Measurements from ENCODE around the gene HSD3B7.
"Not testable (repeated sequence)": the region's sequence is repeated elsewhere in the genome, so short reads cannot be mapped to it uniquely, and the experiment has no call there.

Gene HSD3B7

GRCh38 chr16:31002250-31002700, 17.3 kb downstream of the HSD3B7 start:
- DNase-seq, result no peak

GRCh38 chr16:31002862-31003341, 17.9 kb downstream of the HSD3B7 start:
- DNase-seq, result no peak

GRCh38 chr16:31003744-31004143, 18.7 kb downstream of the HSD3B7 start:
- no peak for DNase-seq

DNA sequence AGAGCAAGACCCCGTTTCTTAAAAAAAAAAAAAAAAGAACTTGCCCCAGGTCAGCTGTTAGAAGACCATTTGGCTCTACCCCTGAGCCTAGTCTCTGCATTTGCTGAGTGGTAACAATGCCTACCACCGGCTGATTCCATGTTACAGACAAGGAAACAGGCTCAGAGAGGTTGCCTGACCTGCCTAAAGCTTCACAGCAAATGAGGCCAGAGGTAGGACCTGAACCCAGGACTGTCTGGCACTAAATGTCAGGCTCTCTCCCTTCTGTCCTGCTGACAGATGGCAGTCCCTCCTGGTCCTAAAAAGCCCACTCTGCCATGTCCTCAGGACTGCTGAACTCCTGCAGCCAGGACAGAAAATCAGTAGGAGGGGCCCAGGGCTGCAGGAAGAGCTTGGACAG, 19.7 kb downstream of the HSD3B7 start:
- DNase-seq, result no peak

- DNase-seq, result no peak
Measured at GRCh38 chr16:31005350-31006085, 20.5 kb downstream of the HSD3B7 start.

DNA sequence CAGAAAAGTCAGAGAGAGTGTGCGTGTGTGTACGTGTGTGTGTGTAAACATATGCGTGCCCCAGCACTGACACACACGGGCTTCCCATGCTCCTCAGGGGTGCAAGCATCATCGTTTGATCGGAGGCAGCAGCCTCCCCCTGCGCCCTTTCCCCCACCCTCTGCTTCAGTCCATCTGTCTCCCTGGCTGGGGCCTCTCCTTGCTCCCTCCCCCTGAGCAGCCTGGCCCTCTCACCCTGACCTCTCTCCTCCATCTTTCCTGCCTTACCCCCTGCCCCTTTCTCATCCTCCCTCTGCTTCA, 21.0 kb downstream of the HSD3B7 start:
- DNase-seq, result no peak

DNA sequence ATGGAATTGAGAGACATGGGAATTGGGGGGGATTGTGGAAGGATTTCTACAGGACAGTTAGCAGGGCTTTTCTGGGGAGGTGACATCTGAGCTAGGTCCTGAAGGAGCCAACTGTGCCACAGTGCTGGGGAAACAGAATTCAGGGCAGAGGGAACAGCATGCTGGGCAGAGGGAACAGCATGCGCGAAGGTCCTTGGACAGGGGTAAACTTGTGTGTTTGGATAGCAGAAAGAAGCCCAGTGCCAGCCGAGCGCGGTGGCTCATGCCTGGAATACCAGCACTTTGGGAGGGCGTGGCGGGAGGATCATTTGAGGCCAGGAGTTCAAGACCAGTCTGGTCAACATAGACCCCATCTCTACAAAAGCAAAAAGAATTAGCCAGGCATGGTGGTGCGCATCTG, 21.6 kb downstream of the HSD3B7 start:
- DNase-seq, result no peak

DNA sequence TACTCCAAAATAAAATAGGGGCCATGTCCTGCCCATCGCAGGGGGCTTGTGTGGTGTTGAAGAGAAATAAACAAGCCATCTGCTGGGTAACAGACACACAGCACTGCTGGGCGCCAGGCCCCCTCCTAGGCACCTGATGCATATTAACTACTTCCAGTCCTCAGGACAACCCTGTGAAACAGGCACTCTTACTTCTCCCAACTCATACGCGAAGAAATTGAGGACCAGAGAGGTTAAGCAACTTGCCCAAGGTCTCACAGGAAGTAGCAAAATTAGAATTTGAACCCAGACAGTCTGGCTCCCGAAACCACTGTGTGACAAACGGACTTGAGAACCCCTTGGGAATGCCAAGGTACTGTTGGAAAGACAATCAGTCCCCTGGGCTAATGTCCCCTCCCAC, 22.7 kb downstream of the HSD3B7 start:
- DNase-seq, result no peak

- DNase-seq, result no peak
Measured at GRCh38 chr16:31008149-31008548, 23.1 kb downstream of the HSD3B7 start.

- no peak for DNase-seq
Measured at GRCh38 chr16:31008551-31008950, 23.5 kb downstream of the HSD3B7 start.

DNA sequence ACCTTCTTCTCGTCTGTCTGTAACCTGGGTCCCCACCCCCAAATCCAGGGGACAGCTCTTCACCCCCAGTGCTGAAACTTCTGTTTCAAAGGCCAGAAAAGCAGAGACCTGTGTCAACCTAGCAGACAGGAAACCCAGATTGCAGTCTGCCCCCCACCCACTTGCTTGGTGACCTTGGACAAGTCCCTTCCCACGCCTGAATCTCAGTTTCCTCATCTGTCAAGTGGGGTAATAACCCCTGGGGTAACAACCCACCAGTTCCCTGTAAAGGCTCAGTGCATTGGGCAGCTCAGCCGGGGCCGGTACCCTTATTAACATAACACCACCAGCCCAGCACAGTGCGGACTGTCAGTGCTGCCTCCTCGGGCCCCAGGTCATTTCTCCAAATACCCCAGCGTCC, 24.1 kb downstream of the HSD3B7 start:
- DNase-seq, result no peak

DNA sequence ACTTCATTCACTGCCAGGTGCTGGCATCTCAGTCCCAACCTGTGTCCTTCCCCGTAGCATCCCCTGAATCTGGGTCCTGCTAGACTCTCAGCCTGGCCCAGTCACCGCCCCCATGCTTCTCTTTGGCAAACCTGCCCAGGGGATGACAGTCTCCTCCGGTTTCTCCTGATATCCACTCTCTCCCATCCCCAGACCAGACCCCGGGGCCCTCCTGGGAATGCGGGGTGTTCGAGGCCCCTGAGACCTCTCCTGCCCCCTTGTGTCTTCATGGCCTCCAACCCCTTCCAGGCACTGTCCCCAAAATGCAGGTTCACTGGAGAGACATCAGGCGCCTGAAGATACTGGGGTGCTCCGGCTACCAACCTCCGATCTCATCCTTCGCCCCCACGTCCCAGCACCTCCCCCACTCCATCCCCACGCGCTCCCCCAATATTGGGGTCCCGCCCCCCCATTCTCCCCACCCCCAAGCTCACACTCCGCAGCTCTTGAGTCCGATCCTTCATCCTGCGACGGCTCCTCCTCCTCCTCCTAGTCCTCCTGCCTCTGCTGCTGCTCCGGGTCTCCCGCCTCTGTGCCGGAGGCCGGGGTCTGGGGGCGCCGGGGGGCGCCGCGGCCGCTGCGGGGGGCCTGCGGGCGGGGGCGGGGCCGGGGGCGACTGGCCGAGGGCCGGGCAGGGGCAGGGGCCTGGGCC, 25.0 kb downstream of the HSD3B7 start:
- DNase-seq, result no peak

- no peak for DNase-seq
Measured at GRCh38 chr16:31010585-31011325, 25.7 kb downstream of the HSD3B7 start, which contains the start of gene STX1B. TSS of gene STX1B (minus strand) at chr16:31010638. CDS start at chr16:31010396, 242 bp downstream.

DNA sequence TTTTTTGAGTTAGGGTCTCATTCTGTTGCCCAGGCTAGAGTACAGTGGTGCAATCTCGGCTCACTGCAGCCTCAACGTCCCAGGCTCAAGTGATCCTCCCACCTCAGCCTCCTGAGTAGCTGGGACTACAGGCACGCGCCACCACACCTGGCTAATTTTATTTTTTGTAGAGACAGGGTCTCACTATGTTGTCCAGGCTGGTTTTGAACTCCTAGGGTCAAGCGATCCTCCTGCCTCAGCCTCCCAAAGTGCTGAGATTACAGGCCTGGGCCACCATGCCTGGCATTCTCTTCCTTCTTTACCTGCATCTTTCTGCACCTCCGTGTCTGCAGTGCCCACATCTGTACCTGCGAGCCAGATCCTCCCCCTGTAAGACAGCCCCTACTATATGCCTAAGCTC, 26.8 kb downstream of the HSD3B7 start:
- DNase-seq, result not testable (repeated sequence)

GRCh38 chr16:31013292-31013691, 28.3 kb downstream of the HSD3B7 start:
- DNase-seq, result not testable (repeated sequence)

- no peak for DNase-seq
Measured at GRCh38 chr16:31016018-31016417, 31.0 kb downstream of the HSD3B7 start.

- not testable (repeated sequence) for DNase-seq
Measured at GRCh38 chr16:31017756-31018155, 32.7 kb downstream of the HSD3B7 start.

DNA sequence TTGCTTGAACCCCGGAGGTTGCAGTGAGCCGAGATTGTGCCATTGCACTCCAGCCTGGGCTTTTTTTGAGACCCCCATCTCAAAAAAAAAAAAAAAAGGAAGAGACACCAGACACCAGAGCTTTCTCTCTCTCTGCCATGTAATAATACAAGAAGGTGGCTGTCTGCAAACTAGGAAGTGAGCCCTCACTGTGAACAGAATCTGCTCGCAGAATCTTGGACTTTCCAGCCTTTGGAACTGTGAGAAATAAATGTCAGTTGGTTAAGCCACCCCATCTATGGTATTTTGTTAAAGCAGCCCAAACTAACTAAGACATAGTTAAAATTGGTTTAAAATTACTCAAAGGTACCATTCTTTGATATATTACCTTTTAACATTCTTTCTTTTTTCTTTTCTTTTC, 35.5 kb downstream of the HSD3B7 start:
- DNase-seq, result no peak

DNA sequence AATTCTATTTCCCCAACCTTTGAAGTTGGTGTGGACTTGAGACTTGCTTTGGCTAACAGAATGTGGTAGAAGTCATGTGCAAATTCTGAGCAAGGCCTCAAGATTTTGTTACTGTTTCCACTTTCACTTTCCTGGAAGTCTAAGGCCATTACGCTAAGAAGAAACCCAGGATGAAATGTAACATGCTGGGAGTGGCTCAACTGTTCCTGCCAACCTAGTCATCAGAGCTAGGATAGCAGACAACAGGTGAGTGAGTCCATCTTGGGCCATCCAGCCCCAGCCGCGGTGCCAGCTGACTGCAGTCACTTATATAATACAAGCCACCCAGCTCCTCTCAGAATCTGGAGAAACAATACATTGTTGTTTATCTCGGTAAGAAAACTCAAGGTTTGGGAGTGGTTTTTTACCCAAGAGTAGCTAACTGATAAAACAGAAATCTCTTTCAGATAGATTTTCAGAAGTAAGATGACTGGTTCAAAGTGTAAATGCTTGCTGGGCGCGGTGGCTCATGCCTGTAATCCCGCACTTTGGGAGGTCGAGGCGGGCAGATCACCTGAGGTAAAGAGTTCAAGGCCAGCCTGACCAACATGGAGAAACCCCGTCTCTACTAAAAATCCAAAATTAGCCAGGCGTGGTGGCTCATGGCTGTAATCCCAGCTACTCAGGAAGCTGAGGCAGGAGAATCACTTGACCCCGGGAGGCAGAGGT, 37.7 kb downstream of the HSD3B7 start:
- no peak for DNase-seq

DNA sequence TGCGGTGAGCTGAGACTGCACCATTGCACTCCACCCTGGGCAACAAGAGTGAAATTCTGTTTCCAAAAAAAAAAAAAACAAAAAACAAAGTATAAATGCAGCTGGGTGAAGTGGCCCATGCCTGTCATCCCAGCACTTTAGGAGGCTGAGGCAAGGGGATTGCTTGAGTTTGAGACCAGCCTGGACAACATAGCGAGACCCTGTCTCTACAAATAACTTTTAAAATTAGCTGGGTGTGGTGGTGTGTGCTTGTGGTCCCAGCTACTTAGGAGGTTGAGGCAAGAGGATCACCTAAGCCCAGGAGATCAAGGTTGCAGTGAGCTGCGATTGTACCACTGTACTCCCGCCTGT, 38.2 kb downstream of the HSD3B7 start:
- no peak for DNase-seq

DNA sequence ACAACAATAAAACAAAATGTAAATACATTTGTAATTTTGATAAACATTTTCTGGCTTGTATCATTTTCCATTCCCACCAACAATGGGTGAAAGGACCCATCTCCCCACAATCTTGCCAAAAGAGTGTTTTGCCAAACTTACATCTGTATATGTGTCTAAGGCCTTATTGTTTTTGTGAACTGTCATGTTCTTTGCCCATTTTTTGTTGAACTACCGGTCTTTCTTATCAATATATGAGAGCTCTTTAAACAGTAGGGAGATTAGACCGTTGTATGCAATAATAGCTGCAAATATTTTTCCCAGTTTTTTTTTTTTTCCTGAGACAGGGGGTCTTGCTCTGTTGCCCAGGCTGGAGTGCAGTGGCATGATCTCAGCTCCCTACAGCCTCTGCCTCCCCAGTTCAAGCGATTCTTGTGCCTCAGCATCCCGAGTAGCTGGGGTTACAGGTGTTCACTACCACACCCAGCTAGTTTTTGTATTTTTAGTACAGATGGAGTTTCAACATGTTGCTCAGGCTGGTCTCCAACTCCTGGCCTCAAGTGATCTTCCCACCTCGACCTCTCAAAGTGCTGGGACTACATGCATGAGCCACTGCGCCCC, 38.7 kb downstream of the HSD3B7 start:
- DNase-seq, result no peak

DNA sequence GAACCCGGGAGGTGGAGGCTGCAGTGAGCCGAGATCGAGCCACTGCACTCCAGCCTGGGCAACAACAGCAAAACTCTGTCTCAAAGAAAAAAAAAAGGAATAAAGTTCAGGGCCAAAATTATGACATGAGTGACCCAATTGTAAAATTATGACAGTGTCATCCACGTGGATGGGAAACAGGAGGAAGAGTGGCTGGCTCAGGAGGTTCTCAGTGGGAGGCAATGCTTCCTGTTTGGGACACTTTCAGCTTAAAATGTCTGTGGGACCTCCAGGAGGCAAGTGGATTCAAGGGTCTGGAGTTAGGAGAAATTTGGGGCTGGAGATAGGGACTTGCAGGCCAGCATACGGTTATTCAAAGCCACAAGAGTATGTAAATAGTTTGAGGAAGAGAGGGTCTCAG, 40.3 kb downstream of the HSD3B7 start:
- DNase-seq, result no peak

DNA sequence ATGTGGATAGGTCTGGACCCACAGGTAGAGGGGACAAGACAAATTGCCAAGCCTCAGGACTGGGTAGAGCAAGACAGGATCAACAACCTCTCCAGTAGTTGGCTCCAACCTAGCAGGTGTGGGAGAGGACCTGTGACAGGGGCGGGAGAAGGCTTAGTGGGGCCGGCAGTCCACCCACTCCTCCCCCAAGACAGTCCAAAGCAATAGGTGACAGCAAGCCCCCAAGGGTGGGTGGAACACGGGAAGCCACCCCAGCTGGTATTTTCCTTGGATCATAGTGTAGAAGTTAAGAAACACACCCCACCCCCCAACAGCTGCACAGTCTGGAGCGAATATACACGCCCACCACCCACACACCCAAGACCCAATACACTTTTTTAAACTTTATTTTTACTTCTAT, 44.3 kb downstream of the HSD3B7 start:
- DNase-seq, result no peak

Data from NK-92 treated with Interleukin-12 subunit alpha and Interleukin-12 subunit beta, amount 100 ng/mL, for 24 hours (cell line).